Activated naive CD4-positive, alpha-beta T cell treated with anti-CD3 and anti-CD28 coated beads for 36 hours (primary cell): Measurements from ENCODE around the gene ME3. TPM values are rescaled to one million over a fixed set of nuclear protein-coding genes. Genes with fewer than 3 reads are reported as not detected.
A peak's percentile ranks its signal among the peaks of the same experiment; 100 is the strongest.

Source experiments
- CTCF ChIA-PET: fragments of 350-600 bp; sonication (Branson Sonifier 250); formaldehyde crosslinking; loops from one replicate; lab custom pipeline; 2021; ENCODE audit warnings: antibody characterized with exemption; lab: Charles Lee
- DNase-seq: peaks from one replicate; pipeline ENCODE4 v3.0.0-alpha.2; 2020
- H3K27ac Mint-ChIP-seq: one replicate; pipeline ENCODE4 v1.8.0; 2021; ENCODE audit warnings: mild to moderate bottlenecking, mixed read lengths
- H3K27me3 Mint-ChIP-seq: one replicate; pipeline ENCODE4 v1.8.0; 2021; ENCODE audit warnings: low read depth, mixed read lengths
- H3K36me3 Mint-ChIP-seq: one replicate; pipeline ENCODE4 v1.8.0; 2021; ENCODE audit warnings: low read depth, mixed read lengths
- H3K4me1 Mint-ChIP-seq: one replicate; pipeline ENCODE4 v1.8.0; 2021; ENCODE audit warnings: low read depth, mixed read lengths
- H3K4me3 Mint-ChIP-seq: one replicate; pipeline ENCODE4 v1.8.0; 2021; ENCODE audit warnings: mild to moderate bottlenecking, moderate library complexity, mixed read lengths
- H3K9me3 Mint-ChIP-seq: one replicate; pipeline ENCODE4 v1.8.0; 2021; ENCODE audit warnings: mixed read lengths
- intact Hi-C: fragments of 100-400 bp; cut with micrococcal nuclease; formaldehyde crosslinking; loops from one replicate; pipeline ENCODE4 v1.15.1; 2023
- total RNA-seq, 2 experiments: library from RNA; stranded (reverse); gene quantifications; one replicate each; pipeline ENCODE4 v1.2.3, GENCODE V29; 2021

Gene ME3
- total RNA-seq, 2 experiments from 2014 or later = 6.0 to 6.7 TPM

GRCh38 chr11:86673055-86673843, 833 bp upstream of the ME3 start:
- Mint-ChIP-seq H3K9me3 (no peaks in the 10 kb centered on the region), H3K36me3 (peaks cover 4% of the 10 kb centered on the region), H3K27me3 (peaks cover 12% of the 10 kb centered on the region), H3K27ac (no peak overlapping the region), H3K4me1 (peaks cover 20% of the 10 kb centered on the region), H3K4me3 (peak overlapping the region; percentile 19)
- no peak for DNase-seq
- intact Hi-C loops = loop anchor here (2.0 to 10.0 kb wide), 3 partner anchors 216 to 918 kb away; partner anchors contain the start of gene CCDC83
- CTCF ChIA-PET = interaction anchor here (0.5 to 1.0 kb wide), 2 partner anchors 133 to 812 kb away, joined by 3 read pairs; no protein-coding TSS in a partner anchor

GRCh38 chr11:86671531-86672006, 847 bp downstream of the ME3 start:
- peaks cover 20% of the 10 kb centered on the region for H3K4me1 Mint-ChIP-seq
- peak; percentile 21 for DNase-seq
- CTCF ChIA-PET = interaction anchor here (0.9 kb wide), 1 partner anchor 64 kb away, joined by 3 read pairs; no protein-coding TSS in a partner anchor
- peaks cover 4% of the 10 kb centered on the region for H3K36me3 Mint-ChIP-seq
- no peaks in the 10 kb centered on the region for H3K9me3 Mint-ChIP-seq
- intact Hi-C loops = loop anchor here (1.0 to 10.0 kb wide), 7 partner anchors 17 to 917 kb away; partner anchors contain the start of gene CCDC83
- peaks cover 12% of the 10 kb centered on the region for H3K27me3 Mint-ChIP-seq
- peak overlapping the region; percentile 71 for H3K4me3 Mint-ChIP-seq
- no peak overlapping the region for H3K27ac Mint-ChIP-seq

GRCh38 chr11:86670911-86671310, 1.5 kb downstream of the ME3 start:
- Mint-ChIP-seq H3K9me3 (no peaks in the 10 kb centered on the region), H3K4me3 (peak overlapping the region; percentile 71), H3K4me1 (peaks cover 20% of the 10 kb centered on the region), H3K27me3 (peaks cover 12% of the 10 kb centered on the region), H3K27ac (no peak overlapping the region), H3K36me3 (peaks cover 4% of the 10 kb centered on the region)
- intact Hi-C loops = loop anchor here (2.0 to 10.0 kb wide), 4 partner anchors 32 to 916 kb away; partner anchors contain the start of gene CCDC83
- no peak for DNase-seq
- CTCF ChIA-PET = interaction anchor here (0.7 to 1.3 kb wide), 2 partner anchors 33 to 213 kb away, joined by 3 to 4 read pairs; no protein-coding TSS in a partner anchor

GRCh38 chr11:86670181-86670580, 2.2 kb downstream of the ME3 start:
- Mint-ChIP-seq H3K9me3 (no peaks in the 10 kb centered on the region), H3K4me3 (no peak overlapping the region), H3K36me3 (peaks cover 8% of the 10 kb centered on the region), H3K27me3 (peaks cover 12% of the 10 kb centered on the region), H3K4me1 (peaks cover 20% of the 10 kb centered on the region), H3K27ac (no peak overlapping the region)
- CTCF ChIA-PET = interaction anchor here (0.7 to 1.3 kb wide), 2 partner anchors 34 to 213 kb away, joined by 3 to 4 read pairs; no protein-coding TSS in a partner anchor
- intact Hi-C loops = loop anchor here (2.0 to 10.0 kb wide), 4 partner anchors 31 to 915 kb away; partner anchors contain the start of gene CCDC83
- no peak for DNase-seq

- Mint-ChIP-seq H3K4me1 (peaks cover 20% of the 10 kb centered on the region), H3K27me3 (peaks cover 12% of the 10 kb centered on the region), H3K4me3 (no peak overlapping the region), H3K9me3 (no peaks in the 10 kb centered on the region), H3K27ac (no peak overlapping the region), H3K36me3 (peaks cover 11% of the 10 kb centered on the region)
- intact Hi-C loops = no loop called here
- DNase-seq = no peak
- CTCF ChIA-PET = no interaction called here
These were observed 3.0 kb downstream of the ME3 start for GRCh38 chr11:86669424-86669823.

- peaks cover 11% of the 10 kb centered on the region for H3K36me3 Mint-ChIP-seq
- no peak overlapping the region for H3K27ac Mint-ChIP-seq
- CTCF ChIA-PET = interaction anchor here (1.4 kb wide), 1 partner anchor 14 kb away, joined by 5 read pairs; no protein-coding TSS in a partner anchor
- no peaks in the 10 kb centered on the region for H3K9me3 Mint-ChIP-seq
- peaks cover 20% of the 10 kb centered on the region for H3K4me1 Mint-ChIP-seq
- no peak overlapping the region for H3K4me3 Mint-ChIP-seq
- intact Hi-C loops = no loop called here
- no peak for DNase-seq
- H3K27me3 Mint-ChIP-seq = peaks cover 12% of the 10 kb centered on the region
These were observed 3.5 kb downstream of the ME3 start for GRCh38 chr11:86668929-86669328.

- peaks cover 8% of the 10 kb centered on the region for H3K27me3 Mint-ChIP-seq
- CTCF ChIA-PET = interaction anchor here (1.1 to 1.6 kb wide), 3 partner anchors 23 to 83 kb away, joined by 3 to 4 read pairs (median 4); no protein-coding TSS in a partner anchor
- intact Hi-C loops = no loop called here
- peaks cover 11% of the 10 kb centered on the region for H3K4me1 Mint-ChIP-seq
- no peak overlapping the region for H3K4me3 Mint-ChIP-seq
- H3K9me3 Mint-ChIP-seq = no peaks in the 10 kb centered on the region
- no peak overlapping the region for H3K27ac Mint-ChIP-seq
- DNase-seq = no peak
- H3K36me3 Mint-ChIP-seq = peaks cover 12% of the 10 kb centered on the region
These were observed 6.2 kb downstream of the ME3 start for GRCh38 chr11:86666193-86666592.

- CTCF ChIA-PET = no interaction called here
- Mint-ChIP-seq H3K27ac (no peak overlapping the region), H3K4me1 (peaks cover 8% of the 10 kb centered on the region), H3K9me3 (no peaks in the 10 kb centered on the region), H3K27me3 (peaks cover 5% of the 10 kb centered on the region), H3K4me3 (no peak overlapping the region), H3K36me3 (peaks cover 12% of the 10 kb centered on the region)
- DNase-seq = no peak
- intact Hi-C loops = no loop called here
These were observed 7.5 kb downstream of the ME3 start for GRCh38 chr11:86664930-86665329.

GRCh38 chr11:86663761-86664160, 8.7 kb downstream of the ME3 start:
- Mint-ChIP-seq H3K4me3 (no peak overlapping the region), H3K4me1 (no peaks in the 10 kb centered on the region), H3K27ac (no peak overlapping the region), H3K27me3 (no peaks in the 10 kb centered on the region), H3K36me3 (peaks cover 8% of the 10 kb centered on the region), H3K9me3 (peaks cover 1% of the 10 kb centered on the region)
- intact Hi-C loops = no loop called here
- CTCF ChIA-PET = interaction anchor here (0.7 kb wide), 1 partner anchor 23 kb away, joined by 3 read pairs; no protein-coding TSS in a partner anchor
- no peak for DNase-seq

- Mint-ChIP-seq H3K36me3 (peaks cover 8% of the 10 kb centered on the region), H3K27ac (no peak overlapping the region), H3K4me1 (no peaks in the 10 kb centered on the region), H3K27me3 (no peaks in the 10 kb centered on the region), H3K4me3 (no peak overlapping the region), H3K9me3 (peaks cover 1% of the 10 kb centered on the region)
- CTCF ChIA-PET = no interaction called here
- no peak for DNase-seq
- intact Hi-C loops = no loop called here
These were observed 9.1 kb downstream of the ME3 start for GRCh38 chr11:86663291-86663690.

- Mint-ChIP-seq H3K9me3 (peaks cover 7% of the 10 kb centered on the region), H3K27me3 (no peaks in the 10 kb centered on the region)
- CTCF ChIA-PET = no interaction called here
These were observed 11.7 kb downstream of the ME3 start for GRCh38 chr11:86660736-86661135.

GRCh38 chr11:86660088-86660487, 12.3 kb downstream of the ME3 start:
- intact Hi-C loops = no loop called here
- Mint-ChIP-seq H3K36me3 (peaks cover 3% of the 10 kb centered on the region), H3K27ac (no peak overlapping the region), H3K9me3 (peaks cover 7% of the 10 kb centered on the region), H3K4me1 (no peaks in the 10 kb centered on the region), H3K4me3 (no peak overlapping the region), H3K27me3 (no peaks in the 10 kb centered on the region)
- CTCF ChIA-PET = no interaction called here
- DNase-seq = no peak

More at GRCh38 chr11:86660736-86661135, 11.7 kb downstream of the ME3 start:
- H3K36me3 Mint-ChIP-seq = peaks cover 8% of the 10 kb centered on the region
- no peak overlapping the region for H3K4me3 Mint-ChIP-seq
- no peak for DNase-seq
- intact Hi-C loops = no loop called here
- no peaks in the 10 kb centered on the region for H3K4me1 Mint-ChIP-seq
- H3K27ac Mint-ChIP-seq = no peak overlapping the region
